PFSK-1 (cell line): Measurements from ENCODE around the gene MYLK3.

Experiments used
- FOXP2 ChIP-seq: optimal IDR thresholded peaks from 2 replicates; pipeline ENCODE3; 2011; ENCODE audit warnings: borderline replicate concordance, control low read depth, inconsistent platforms; ENCODE audit not compliant: insufficient read depth; ENCODE audit errors: extremely low read length, extremely low read depth
- POLR2AphosphoS5 ChIP-seq: IDR thresholded peaks from 2 replicates; pipeline ENCODE4 v1.6.1; 2012; ENCODE audit warnings: low read depth, mild to moderate bottlenecking, control low read depth, low read length, moderate library complexity
- TAF1 ChIP-seq: IDR thresholded peaks from 2 replicates; pipeline ENCODE4 v1.6.1; 2012; ENCODE audit warnings: low read length, control low read depth, borderline replicate concordance; ENCODE audit not compliant: insufficient read depth
- TF ChIP-seq, protein P1 (sequence below), 2 experiments: IDR thresholded peaks; 2 replicates each; pipeline versions ENCODE4 v1.6.1 to v1.8.0; 2011 to 2012; ENCODE audit warnings: low read depth in 2 of 2, low read length in 2 of 2, control low read depth in 1 of 2, inconsistent platforms in 1 of 2, mild to moderate bottlenecking in 1 of 2, moderate library complexity in 1 of 2; ENCODE audit not compliant: insufficient read depth in 1 of 2

DNA sequence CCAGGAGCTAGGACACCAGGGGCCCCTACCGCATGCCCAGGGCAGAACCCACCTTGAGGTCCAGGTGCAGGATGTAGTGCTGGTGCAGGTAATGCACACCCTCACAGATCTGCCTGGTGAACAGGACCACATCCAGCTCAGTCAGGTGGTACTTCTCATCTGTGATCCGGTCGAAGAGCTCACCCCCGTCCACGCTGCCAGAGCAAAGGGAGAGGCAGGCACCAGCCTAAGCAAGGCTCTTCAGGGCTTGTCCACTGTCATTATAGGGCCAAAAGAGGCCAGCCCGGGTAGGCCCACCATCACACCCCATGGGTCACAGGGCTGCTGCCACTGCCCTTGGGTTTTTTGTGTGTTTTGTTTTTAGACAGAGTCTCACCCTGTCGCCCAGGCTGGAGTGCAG lies 21.0 kb downstream of the MYLK3 start:
- TF ChIP-seq POLR2AphosphoS5: no peak
- TF ChIP-seq, protein P1, sequence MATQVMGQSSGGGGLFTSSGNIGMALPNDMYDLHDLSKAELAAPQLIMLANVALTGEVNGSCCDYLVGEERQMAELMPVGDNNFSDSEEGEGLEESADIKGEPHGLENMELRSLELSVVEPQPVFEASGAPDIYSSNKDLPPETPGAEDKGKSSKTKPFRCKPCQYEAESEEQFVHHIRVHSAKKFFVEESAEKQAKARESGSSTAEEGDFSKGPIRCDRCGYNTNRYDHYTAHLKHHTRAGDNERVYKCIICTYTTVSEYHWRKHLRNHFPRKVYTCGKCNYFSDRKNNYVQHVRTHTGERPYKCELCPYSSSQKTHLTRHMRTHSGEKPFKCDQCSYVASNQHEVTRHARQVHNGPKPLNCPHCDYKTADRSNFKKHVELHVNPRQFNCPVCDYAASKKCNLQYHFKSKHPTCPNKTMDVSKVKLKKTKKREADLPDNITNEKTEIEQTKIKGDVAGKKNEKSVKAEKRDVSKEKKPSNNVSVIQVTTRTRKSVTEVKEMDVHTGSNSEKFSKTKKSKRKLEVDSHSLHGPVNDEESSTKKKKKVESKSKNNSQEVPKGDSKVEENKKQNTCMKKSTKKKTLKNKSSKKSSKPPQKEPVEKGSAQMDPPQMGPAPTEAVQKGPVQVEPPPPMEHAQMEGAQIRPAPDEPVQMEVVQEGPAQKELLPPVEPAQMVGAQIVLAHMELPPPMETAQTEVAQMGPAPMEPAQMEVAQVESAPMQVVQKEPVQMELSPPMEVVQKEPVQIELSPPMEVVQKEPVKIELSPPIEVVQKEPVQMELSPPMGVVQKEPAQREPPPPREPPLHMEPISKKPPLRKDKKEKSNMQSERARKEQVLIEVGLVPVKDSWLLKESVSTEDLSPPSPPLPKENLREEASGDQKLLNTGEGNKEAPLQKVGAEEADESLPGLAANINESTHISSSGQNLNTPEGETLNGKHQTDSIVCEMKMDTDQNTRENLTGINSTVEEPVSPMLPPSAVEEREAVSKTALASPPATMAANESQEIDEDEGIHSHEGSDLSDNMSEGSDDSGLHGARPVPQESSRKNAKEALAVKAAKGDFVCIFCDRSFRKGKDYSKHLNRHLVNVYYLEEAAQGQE (IDR thresholded peaks at IDR 0.05; ENCODE audit: insufficient read depth in 1 of 2, low read depth in 2 of 2, low read length in 2 of 2): no peak
- TF ChIP-seq TAF1: no peak
- TF ChIP-seq FOXP2: no peak
